ENCODE results near the gene TUBB2A. TPM values are rescaled to one million over a fixed set of nuclear protein-coding genes. Genes with fewer than 3 reads are reported as not detected.
A peak's percentile ranks its signal among the peaks of the same experiment; 100 is the strongest.

The TUBB2A gene
- total and polyA plus RNA-seq, 2 of the 13 experiments (the other 11 are each of a cell fraction or from before 2014, with no cell fraction given), result 35.3 to 106 TPM

GRCh38 chr6:3162565-3163247 is 5.4 kb upstream of the TUBB2A start (continued):
- TF ChIP-seq, protein P1, sequence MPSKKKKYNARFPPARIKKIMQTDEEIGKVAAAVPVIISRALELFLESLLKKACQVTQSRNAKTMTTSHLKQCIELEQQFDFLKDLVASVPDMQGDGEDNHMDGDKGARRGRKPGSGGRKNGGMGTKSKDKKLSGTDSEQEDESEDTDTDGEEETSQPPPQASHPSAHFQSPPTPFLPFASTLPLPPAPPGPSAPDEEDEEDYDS (CRISPR knock-in tag; IDR thresholded peaks at IDR 0.05), result peak; percentile 44; the same call in 1 of the 2 replicates
- peak; percentile 76; the same call in 1 of the 2 replicates for TF ChIP-seq ZSCAN9 (CRISPR knock-in tag; IDR thresholded peaks at IDR 0.05; ENCODE audit: borderline replicate concordance)
- TF ChIP-seq GMEB1 (CRISPR knock-in tag; IDR thresholded peaks at IDR 0.05; ENCODE audit: borderline replicate concordance), result peak; percentile 76
- TF ChIP-seq GATA4 (IDR thresholded peaks at IDR 0.05; ENCODE audit: borderline replicate concordance, low read depth), result 0 out of 2 replicates have a peak, but pooled peaks have one; percentile 18
- TF ChIP-seq ZNF543 (CRISPR knock-in tag; IDR thresholded peaks at IDR 0.05), result peak; percentile 89
- peak; percentile 85 for TF ChIP-seq ZFP90 (CRISPR knock-in tag; IDR thresholded peaks at IDR 0.05; ENCODE audit: borderline replicate concordance)
- TF ChIP-seq ATF7 (IDR thresholded peaks at IDR 0.05), result no peak
- TF ChIP-seq ATF7 (CRISPR knock-in tag; IDR thresholded peaks at IDR 0.05), result no peak
- peak; percentile 39; the same call in 1 of the 2 replicates for TF ChIP-seq ZNF318 (CRISPR knock-in tag; IDR thresholded peaks at IDR 0.05)
- TF ChIP-seq ZNF317 (CRISPR knock-in tag; IDR thresholded peaks at IDR 0.05), result peak; percentile 76
- TF ChIP-seq, protein P2, sequence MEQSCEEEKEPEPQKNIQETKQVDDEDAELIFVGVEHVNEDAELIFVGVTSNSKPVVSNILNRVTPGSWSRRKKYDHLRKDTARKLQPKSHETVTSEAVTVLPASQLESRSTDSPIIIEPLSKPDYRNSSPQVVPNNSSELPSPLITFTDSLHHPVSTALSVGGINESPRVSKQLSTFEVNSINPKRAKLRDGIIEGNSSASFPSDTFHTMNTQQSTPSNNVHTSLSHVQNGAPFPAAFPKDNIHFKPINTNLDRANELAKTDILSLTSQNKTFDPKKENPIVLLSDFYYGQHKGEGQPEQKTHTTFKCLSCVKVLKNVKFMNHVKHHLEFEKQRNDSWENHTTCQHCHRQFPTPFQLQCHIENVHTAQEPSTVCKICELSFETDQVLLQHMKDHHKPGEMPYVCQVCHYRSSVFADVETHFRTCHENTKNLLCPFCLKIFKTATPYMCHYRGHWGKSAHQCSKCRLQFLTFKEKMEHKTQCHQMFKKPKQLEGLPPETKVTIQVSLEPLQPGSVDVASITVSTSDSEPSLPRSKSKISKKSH (CRISPR knock-in tag; IDR thresholded peaks at IDR 0.05; ENCODE audit: borderline replicate concordance), result peak; percentile 95
- TF ChIP-seq, protein P3, sequence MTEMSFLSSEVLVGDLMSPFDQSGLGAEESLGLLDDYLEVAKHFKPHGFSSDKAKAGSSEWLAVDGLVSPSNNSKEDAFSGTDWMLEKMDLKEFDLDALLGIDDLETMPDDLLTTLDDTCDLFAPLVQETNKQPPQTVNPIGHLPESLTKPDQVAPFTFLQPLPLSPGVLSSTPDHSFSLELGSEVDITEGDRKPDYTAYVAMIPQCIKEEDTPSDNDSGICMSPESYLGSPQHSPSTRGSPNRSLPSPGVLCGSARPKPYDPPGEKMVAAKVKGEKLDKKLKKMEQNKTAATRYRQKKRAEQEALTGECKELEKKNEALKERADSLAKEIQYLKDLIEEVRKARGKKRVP (CRISPR knock-in tag; IDR thresholded peaks at IDR 0.05), result peak in 1 of 2 experiments; percentile 72; a peak in 2 of 4 replicates

Data from HepG2 (cell line).